CD4-positive, alpha-beta T cell treated with Interleukin-6 at 100 ng/mL for 8 hours (primary cell): ENCODE data around the gene ACSF3.

ENCODE experiments used
- DNase-seq: peaks from one replicate; pipeline ENCODE4 v3.0.0-alpha.2; 2020; ENCODE audit warnings: mixed read lengths, low spot score

The ACSF3 gene

GRCh38 chr16:89095491-89095951 is 1.9 kb downstream of the ACSF3 start:
- no peak for DNase-seq

GRCh38 chr16:89096042-89096717 is 2.5 kb downstream of the ACSF3 start:
- no peak for DNase-seq

DNA sequence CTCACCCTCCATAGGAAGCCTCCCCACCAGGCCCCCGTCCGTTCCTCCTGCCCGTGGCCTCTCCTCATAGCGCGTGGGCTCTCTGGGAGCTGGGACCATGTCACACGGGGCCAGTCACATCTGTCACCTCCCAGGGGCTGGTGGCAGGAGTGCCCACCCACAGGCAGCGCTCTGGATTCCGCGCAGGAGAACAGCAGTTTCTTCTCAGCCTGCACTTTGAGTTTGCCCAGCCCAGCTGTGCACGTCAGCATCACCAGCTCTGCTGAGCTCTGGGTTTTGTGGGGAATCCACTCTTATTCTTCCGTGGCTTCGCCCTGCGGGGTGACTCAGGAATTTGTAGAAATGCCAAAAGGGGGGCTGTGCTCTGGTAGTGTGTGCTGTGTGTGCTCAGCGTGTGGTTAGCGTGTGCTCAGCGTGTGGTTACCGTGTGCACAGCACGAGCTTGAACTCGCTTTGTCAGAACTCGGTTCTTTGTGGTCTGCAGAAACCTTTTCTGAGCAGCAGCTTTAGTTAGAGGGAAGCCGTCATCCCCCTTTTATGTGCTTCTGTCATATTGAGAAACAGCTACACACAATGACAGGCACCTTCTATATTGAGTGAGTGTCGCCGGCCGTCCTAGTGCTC is 3.2 kb downstream of the ACSF3 start:
- peak; percentile 75 for DNase-seq

GRCh38 chr16:89097392-89097772 is 3.7 kb downstream of the ACSF3 start:
- no peak for DNase-seq

DNA sequence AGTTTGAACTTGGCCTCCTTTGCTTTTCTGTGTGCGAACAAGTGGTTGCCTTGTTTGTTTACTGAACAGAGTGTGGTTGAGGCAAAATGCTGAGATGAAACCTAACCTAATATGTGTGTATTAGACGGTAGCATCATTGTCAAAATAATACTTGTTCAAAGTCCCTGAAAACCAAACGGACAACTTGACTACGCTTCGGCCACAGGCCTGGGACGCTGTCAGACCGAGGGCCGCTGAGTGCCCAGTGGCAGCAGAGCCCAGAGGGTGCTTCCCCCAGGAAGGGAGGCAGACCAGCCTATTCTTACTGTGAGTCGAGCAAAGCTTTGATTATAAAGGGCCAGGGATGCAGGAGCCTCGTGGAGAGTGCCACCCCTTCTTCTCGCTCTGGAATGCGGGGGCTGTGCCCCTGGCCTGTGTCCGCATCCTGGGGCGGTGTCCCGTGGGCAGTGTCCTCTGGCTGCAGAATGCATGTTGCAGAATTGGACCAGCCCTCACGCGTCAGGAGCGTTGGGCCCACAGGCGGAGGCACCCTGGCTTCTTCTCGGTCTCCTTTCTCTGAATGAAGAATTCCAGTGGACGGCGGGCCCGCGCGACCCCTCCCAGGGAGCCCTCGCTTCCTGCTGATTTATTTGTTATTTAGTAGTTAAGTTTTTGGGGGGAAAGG is 5.2 kb downstream of the ACSF3 start:
- no peak for DNase-seq

- DNase-seq = no peak
Measured at GRCh38 chr16:89099905-89100304, 6.3 kb downstream of the ACSF3 start.

DNA sequence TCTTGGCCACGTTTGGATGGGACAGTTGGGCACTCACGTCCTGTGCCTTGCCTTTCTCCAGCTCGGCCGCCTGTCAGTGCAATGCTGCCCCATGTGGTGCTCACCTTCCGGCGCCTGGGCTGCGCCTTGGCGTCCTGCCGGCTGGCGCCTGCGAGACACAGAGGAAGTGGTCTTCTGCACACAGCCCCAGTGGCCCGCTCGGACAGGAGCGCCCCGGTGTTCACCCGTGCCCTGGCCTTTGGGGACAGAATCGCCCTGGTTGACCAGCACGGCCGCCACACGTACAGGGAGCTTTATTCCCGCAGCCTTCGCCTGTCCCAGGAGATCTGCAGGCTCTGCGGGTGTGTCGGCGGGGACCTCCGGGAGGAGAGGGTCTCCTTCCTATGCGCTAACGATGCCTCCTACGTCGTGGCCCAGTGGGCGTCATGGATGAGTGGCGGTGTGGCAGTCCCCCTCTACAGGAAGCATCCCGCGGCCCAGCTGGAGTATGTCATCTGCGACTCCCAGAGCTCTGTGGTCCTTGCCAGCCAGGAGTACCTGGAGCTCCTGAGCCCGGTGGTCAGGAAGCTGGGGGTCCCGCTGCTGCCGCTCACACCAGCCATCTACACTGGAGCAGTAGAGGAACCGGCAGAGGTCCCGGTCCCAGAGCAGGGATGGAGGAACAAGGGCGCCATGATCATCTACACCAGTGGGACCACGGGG is 7.1 kb downstream of the ACSF3 start:
- no peak for DNase-seq

- DNase-seq = no peak
Measured at GRCh38 chr16:89101303-89102040, 7.8 kb downstream of the ACSF3 start.

GRCh38 chr16:89102041-89102471 is 8.4 kb downstream of the ACSF3 start:
- no peak for DNase-seq

- DNase-seq = no peak
Measured at GRCh38 chr16:89102481-89103073, 8.9 kb downstream of the ACSF3 start.

- DNase-seq = no peak
Measured at GRCh38 chr16:89103156-89103555, 9.5 kb downstream of the ACSF3 start.

GRCh38 chr16:89103781-89104180 is 10.1 kb downstream of the ACSF3 start:
- no peak for DNase-seq

DNA sequence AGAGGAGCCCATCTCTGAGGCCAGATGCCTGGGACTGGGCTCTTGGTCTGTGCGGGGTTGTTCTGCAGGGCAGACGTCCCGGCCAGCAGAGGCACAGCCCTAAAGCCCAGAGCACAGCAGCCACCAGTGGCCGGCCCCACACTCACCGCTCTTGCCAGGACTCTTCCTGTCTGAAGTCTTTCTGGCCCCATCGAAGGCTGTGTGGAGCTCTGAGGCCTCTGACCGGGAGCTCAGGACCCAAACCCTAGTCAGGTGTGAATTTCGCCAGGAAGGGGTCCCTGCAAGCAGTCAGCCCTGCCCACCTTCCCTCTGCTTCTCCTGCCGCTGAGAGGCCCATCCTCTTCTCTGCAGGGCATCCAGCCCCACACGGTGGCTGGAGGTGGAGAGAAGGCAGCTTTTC is 10.7 kb downstream of the ACSF3 start:
- no peak for DNase-seq

- no peak for DNase-seq
Measured at GRCh38 chr16:89104930-89105571, 11.4 kb downstream of the ACSF3 start.

DNA sequence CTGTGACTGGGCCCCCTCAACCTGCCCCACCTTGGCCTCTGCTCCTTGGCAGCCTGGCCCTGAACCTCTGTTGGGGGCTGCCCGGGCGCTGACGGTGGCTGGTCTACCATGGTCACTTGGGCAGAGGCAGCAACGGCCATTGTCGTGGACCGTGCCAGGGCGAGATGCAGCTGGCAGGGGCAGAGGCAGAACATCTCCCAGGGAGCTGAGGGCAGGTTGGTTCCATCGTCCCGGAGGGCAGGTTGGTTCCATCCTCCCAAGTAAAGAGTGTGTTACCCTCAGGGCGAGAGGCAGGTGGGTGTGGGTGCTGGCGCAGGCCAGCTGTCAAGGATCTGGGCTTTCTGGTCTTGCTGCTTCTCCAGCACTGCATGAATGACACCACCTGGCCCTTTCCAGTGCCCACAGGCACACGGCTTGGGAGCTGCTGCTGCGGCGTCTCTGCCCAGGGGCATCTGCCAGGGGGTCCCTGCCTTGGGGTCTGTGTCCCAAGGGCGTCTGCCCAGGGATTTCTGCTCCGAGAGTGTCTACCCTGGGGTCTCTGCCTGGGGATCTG is 12.0 kb downstream of the ACSF3 start:
- DNase-seq = no peak

GRCh38 chr16:89106533-89107202 is 13.0 kb downstream of the ACSF3 start:
- no peak for DNase-seq

- no peak for DNase-seq
Measured at GRCh38 chr16:89107203-89107582, 13.5 kb downstream of the ACSF3 start.

DNA sequence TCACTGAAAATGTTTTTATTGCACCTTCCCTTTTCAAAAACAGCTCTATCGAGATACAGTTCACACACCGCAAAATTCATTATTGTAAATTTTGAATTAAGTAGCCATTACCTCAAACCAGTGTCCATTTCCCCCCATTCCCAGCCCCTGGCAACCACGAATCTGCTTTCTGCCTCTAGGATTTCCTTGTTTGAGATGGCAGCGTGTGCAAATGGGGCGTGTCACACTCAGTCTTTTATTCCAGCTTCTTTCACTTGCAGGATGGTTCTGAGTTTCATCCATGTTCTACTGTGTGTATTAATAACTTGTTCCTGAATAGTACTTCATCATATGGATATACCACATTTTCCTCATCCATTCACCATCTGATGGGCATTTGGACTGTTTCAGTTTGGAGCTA is 14.8 kb downstream of the ACSF3 start:
- no peak for DNase-seq

DNA sequence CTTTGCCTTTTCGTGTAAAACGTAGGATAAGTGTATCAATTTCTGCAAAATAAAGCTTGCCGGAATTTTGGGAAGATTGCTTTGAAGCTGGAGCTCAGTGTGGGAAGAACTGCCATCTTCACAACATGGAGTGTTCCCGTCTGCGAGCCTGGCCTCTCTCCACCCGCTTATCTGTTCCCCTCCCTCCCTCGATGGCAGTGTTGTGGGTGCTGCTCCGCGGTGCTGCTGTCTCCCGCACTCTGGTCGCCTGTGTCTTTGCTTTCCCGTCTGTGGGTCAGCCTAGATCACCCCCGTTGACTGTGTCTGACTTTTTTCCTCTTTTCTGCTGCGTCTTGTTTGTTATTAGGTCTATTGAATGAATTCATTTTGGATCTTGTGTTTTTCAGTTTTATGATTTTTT is 17.0 kb downstream of the ACSF3 start:
- no peak for DNase-seq

DNA sequence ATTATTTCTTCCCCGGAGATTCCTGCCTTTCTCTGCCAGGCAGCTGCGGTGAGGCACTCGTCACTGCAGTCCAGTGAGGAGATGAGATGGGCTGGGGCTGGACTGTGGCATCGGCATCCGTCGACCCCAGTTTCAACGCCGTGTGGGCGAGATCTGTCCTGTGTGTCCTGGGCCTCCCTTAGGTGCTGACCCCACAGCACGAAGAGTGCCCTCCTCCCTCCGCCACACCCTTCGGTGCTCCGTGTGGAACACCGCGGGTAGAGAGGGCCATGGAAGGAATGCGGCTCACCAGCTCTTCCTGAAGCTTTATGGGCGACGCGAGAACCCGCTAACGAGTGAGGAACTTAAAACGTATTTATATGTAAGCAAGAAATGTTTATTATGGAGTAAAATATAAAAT is 17.6 kb downstream of the ACSF3 start:
- DNase-seq = no peak
